SH-SY5Y (cell line): ENCODE data around the gene YWHAH.

Source experiments
- GATA2 ChIP-seq: IDR thresholded peaks from 2 replicates; pipeline ENCODE4 v1.6.1; 2011; ENCODE audit warnings: mild to moderate bottlenecking, low read depth, low read length
- GATA3 ChIP-seq: IDR thresholded peaks from 2 replicates; pipeline ENCODE4 v1.6.1; 2011; ENCODE audit warnings: low read depth, mild to moderate bottlenecking, low read length, moderate library complexity

DNA sequence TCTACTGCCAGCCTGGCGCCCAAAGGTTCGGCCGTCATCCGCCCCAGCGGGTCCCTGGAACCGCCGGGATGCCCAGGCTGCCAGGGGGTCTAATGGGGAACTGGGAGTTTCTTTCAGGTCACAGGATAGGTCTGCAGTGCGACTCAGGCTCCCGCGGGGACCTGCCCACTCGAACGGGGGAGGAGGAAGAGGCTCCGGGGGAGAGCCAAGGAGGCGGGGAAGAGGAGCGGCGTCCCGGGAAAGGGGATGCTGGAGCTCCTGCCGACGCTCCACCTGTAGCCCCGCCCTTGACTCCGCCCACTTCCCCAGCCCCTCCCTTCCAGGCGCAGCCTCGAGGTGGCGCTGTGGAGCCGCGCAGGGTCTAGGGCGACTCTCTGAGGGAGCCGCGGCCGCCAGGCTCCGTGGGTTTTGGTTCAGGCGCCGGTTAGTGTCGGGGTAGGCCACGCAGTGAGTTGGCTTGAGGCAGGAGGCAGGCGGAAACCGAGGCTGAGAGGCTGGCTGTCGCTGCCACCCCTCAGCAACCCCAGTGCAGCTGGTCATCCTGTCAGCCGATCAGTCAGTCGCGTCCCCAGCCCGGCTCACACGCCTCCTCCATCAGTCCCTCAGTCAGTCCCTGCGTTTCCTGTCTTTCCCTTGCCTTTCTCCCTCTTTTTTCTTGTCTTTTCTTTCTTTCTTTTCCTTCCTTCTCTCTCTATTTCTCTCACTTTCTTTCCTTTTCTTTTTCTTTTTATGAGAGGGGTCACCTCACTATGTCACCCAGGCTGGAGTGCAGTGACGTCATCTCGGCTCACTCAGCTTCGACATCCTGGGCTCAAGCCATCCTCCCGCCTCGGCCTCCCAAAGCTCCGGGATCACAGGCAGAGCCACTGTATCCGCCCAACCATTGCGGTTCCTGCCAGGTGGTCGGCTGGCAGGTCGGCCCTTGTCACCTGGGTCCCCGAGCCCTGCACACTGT is 26.4 kb downstream of the YWHAH start:
- TF ChIP-seq GATA2 (no peak), GATA3 (no peak)
